Keratinocyte (primary cell): ENCODE data around the gene CCN5. TPM values are rescaled to one million over a fixed set of nuclear protein-coding genes. Genes with fewer than 3 reads are reported as not detected.

Source experiments
- DNase-seq: peaks from one replicate; pipeline ENCODE4 v3.0.0-alpha.2; 2011; ENCODE audit warnings: low read depth, missing footprints, low spot score
- FAIRE-seq: peaks from 2 replicates; lab custom pipeline; 2011; peaks lifted over from hg19 to GRCh38; lab: Jason Lieb, UNC
- H2AFZ ChIP-seq: 2 replicates; pipeline ENCODE4 v1.6.0; 2012; ENCODE audit warnings: low read length, control low read depth, inconsistent platforms; ENCODE audit not compliant: control insufficient read depth
- H3K27ac ChIP-seq: 2 replicates; pipeline ENCODE4 v1.5.1; 2011; ENCODE audit warnings: low read length; ENCODE audit not compliant: control insufficient read depth, insufficient read depth
- H3K27me3 ChIP-seq: 3 replicates; pipeline ENCODE4 v1.6.0; 2011; ENCODE audit warnings: low read length; ENCODE audit not compliant: control insufficient read depth, insufficient read depth; ENCODE audit errors: extremely low read depth
- H3K36me3 ChIP-seq, 2 experiments: 2 replicates in 1 of 2; 3 replicates in 1 of 2; pipeline ENCODE4 v1.5.1; 2011; ENCODE audit warnings: low read length in 2 of 2, mild to moderate bottlenecking in 1 of 2; ENCODE audit not compliant: control insufficient read depth in 2 of 2, insufficient read depth in 2 of 2; ENCODE audit errors: extremely low read depth in 1 of 2
- H3K4me1 ChIP-seq: 3 replicates; pipeline ENCODE4 v1.5.1; 2011; ENCODE audit warnings: low read length; ENCODE audit not compliant: control insufficient read depth, insufficient read depth; ENCODE audit errors: extremely low read depth
- H3K4me2 ChIP-seq: 3 replicates; pipeline ENCODE4 v1.6.0; 2011; ENCODE audit warnings: low read depth, low read length; ENCODE audit not compliant: control insufficient read depth, insufficient read depth; ENCODE audit errors: extremely low read depth
- H3K4me3 ChIP-seq, 3 experiments: fragments of 200-600 bp in 1 of 3; sonication (generic) in 1 of 3; 2 replicates in 2 of 3; 3 replicates in 1 of 3; pipeline ENCODE4 v1.5.1; 2011 to 2016; ENCODE audit warnings: low read length in 3 of 3, mild to moderate bottlenecking in 3 of 3, control low read depth in 2 of 3, inconsistent platforms in 1 of 3, low read depth in 1 of 3, mixed read lengths in 1 of 3, mixed run types in 1 of 3, moderate library complexity in 1 of 3; ENCODE audit not compliant: control insufficient read depth in 2 of 3, insufficient read depth in 2 of 3; ENCODE audit errors: extremely low read depth in 1 of 3
- H3K79me2 ChIP-seq: 2 replicates; pipeline ENCODE4 v1.6.0; 2012; ENCODE audit warnings: low read length; ENCODE audit not compliant: control insufficient read depth, insufficient read depth
- H3K9ac ChIP-seq: 3 replicates; pipeline ENCODE4 v1.6.0; 2011; ENCODE audit warnings: low read length; ENCODE audit not compliant: control insufficient read depth, insufficient read depth; ENCODE audit errors: extremely low read depth
- H3K9me1 ChIP-seq: 3 replicates; pipeline ENCODE4 v1.6.0; 2011; ENCODE audit warnings: low read length; ENCODE audit not compliant: control insufficient read depth, insufficient read depth; ENCODE audit errors: extremely low read depth
- H3K9me3 ChIP-seq: 2 replicates; pipeline ENCODE4 v1.5.1; 2012; ENCODE audit warnings: low read depth, low read length; ENCODE audit not compliant: control insufficient read depth
- H4K20me1 ChIP-seq: 3 replicates; pipeline ENCODE4 v1.6.0; 2011; ENCODE audit warnings: low read length; ENCODE audit not compliant: control insufficient read depth, insufficient read depth; ENCODE audit errors: extremely low read depth
- CTCF ChIP-seq, 3 experiments: IDR thresholded peaks in 1 of 3; conservative IDR thresholded peaks in 1 of 3; optimal IDR thresholded peaks in 1 of 3; 2 replicates in 2 of 3; 3 replicates in 1 of 3; pipeline versions ENCODE3 to v1.5.1; 2011; ENCODE audit warnings: low read length in 3 of 3, mild to moderate bottlenecking in 3 of 3, moderate library complexity in 2 of 3, control low read depth in 1 of 3, inconsistent platforms in 1 of 3; ENCODE audit not compliant: insufficient read depth in 2 of 3; ENCODE audit errors: extremely low read depth in 1 of 3
- EZH2 ChIP-seq: IDR thresholded peaks from one replicate; pipeline ENCODE4 v1.6.1; 2012; ENCODE audit warnings: inconsistent platforms, mild to moderate bottlenecking, low read length, moderate library complexity
- dilution Hi-C: fragments of 300-500 bp; cut with MboI; formaldehyde crosslinking; loops from one replicate; pipeline ENCODE4 v1.7.0; 2020; ENCODE audit warnings: low sequenced_read_pairs; ENCODE audit not compliant: extremely low pct_ligation_motif_present
- polyA plus RNA-seq, 5 experiments: library from polyadenylated mRNA; depleted of rRNA in 3 of 5; stranded (reverse) in 3 of 5; stranded (forward) in 1 of 5; unstranded in 1 of 5; fragments of >200 nt; gene quantifications; 1 replicate in 1 of 5; 2 replicates in 3 of 5; 3 replicates in 1 of 5; pipeline versions ENCODE4 v1.2.1 to v1.2.3, GENCODE V29; 2011 to 2012; ENCODE audit warnings: missing spikeins in 2 of 5, low read depth in 1 of 5, low replicate concordance in 1 of 5

The CCN5 gene
- polyA plus RNA-seq, 1 donor (not counting 4 experiments of a cell fraction or from before 2014, with no cell fraction given): not detected

DNA sequence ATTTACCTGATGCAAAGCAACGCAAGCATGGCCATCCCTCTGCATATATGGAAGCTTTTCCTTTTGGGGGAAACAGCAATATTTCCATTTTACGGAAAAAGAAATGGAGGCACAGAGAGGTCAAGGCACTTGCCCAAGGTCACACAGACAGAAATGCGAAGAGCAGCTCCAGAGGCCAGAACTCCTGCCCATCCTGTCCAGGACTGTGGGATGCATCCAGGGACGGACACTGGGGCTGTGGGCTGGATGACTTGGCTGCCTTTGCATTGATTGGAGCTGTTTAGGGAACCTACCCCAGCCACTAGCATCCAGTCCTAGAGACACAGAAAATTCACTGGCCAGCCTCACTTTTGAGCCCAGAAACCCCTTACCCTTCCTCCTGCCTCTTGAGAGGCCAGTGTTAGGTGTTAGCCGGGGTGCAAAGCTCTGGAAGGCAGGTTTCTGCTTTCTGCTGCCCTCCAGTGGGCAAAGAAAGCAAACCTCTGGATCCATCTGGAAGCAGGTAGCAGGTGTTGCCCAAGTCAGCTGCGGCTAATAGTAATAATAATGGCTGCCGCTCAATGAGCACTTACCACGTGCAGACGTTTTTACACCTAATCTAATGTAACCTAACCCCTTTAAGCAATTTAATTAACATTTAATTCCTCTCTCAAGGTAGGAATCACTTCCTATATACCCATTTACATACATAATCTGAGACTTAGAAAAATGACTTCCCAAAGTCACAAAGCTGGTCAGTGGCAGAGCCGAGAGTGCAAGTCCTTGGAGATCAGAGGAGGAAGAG is 31.7 kb upstream of the CCN5 start:
- H3K4me2 ChIP-seq: no peak overlapping the region
- TF ChIP-seq EZH2: no peak
- peak; percentile 78 to 80 (median 79) for TF ChIP-seq CTCF (optimal IDR thresholded peaks at IDR 0.05 in 1 of 3, IDR thresholded peaks at IDR 0.05 in 1 of 3, conservative IDR thresholded peaks at IDR 0.05 in 1 of 3; ENCODE audit: extremely low read depth in 1 of 3, insufficient read depth in 2 of 3, low read length in 3 of 3)
- dilution Hi-C loops: no loop called here

DNA sequence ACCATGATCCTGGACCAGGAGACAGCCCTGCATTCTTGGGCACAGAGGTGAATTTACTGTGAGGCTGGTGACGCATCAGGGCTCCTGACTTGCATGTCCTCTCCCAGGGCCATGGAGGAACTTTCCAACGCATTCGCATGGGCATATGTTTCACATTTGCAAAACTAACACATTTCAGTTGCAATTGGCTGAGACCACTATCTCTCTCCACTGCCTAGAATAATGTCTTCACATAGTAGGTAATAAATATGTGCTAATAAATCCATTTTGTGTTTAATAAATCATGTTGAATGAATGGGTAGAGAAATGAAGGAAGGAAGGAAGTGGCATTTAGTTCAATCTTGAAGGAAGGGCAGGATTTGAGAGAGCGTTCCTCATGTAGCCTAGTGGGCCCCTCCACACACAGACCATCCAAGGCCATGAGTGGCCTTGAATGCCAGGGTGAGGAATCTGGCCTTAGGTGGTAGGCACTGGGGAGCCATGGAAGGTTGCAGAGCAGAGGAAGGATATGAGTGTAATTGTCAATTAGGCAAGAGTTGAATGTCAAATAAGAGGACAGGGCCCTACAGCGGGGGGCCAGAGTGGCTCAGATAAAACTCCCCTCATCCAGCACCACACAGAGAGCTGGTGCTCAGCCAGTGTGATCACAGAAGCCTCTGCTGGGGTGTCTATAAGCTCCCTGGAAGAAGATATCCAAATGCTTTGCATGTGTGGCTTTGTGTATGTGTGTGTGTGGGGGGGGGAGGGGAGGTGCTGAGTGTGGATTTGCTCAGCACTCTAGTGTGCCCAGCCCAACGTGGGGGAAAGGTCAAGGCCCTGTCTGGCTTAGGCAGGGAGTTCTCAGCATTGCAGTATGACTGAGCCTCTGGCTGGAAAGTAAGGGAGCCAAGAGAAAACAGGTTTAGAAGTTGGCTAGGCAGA is 30.9 kb upstream of the CCN5 start:
- dilution Hi-C loops: no loop called here
- H3K4me2 ChIP-seq: no peak overlapping the region
- no peaks in the 10 kb centered on the region for H3K4me1 ChIP-seq
- H2AFZ ChIP-seq: no peak overlapping the region
- no peak overlapping the region for H3K27ac ChIP-seq
- DNase-seq (no peak), FAIRE-seq (no peak)
- no peak for TF ChIP-seq CTCF (optimal IDR thresholded peaks at IDR 0.05 in 1 of 3, IDR thresholded peaks at IDR 0.05 in 1 of 3, conservative IDR thresholded peaks at IDR 0.05 in 1 of 3; ENCODE audit: extremely low read depth in 1 of 3, insufficient read depth in 2 of 3, low read length in 3 of 3)
- no peak for TF ChIP-seq EZH2
- H3K9me3 ChIP-seq: no peaks in the 10 kb centered on the region
- H4K20me1 ChIP-seq: no peaks in the 10 kb centered on the region
- H3K27me3 ChIP-seq: no peaks in the 10 kb centered on the region
- H3K9ac ChIP-seq: no peak overlapping the region
- no peaks in the 10 kb centered on the region for H3K9me1 ChIP-seq
- H3K36me3 ChIP-seq: no peaks in the 10 kb centered on the region
- no peaks in the 10 kb centered on the region for H3K79me2 ChIP-seq
- H3K4me3 ChIP-seq: no peak overlapping the region

More for the DNA sequence above, 31.7 kb upstream of the CCN5 start:
- Histone ChIP-seq H2AFZ (no peak overlapping the region), H3K9me1 (no peaks in the 10 kb centered on the region), H3K9me3 (no peaks in the 10 kb centered on the region), H3K9ac (no peak overlapping the region), H3K4me1 (peaks cover 3% of the 10 kb centered on the region), H3K79me2 (no peaks in the 10 kb centered on the region), H3K36me3 (no peaks in the 10 kb centered on the region), H3K27me3 (no peaks in the 10 kb centered on the region), H3K4me3 (no peak overlapping the region), H3K27ac (no peak overlapping the region), H4K20me1 (no peaks in the 10 kb centered on the region)
- DNase-seq: peak; percentile 49
- peak; percentile 73 for FAIRE-seq
